ENCODE results near the gene RASL12. TPM values are rescaled to one million over a fixed set of nuclear protein-coding genes. Genes with fewer than 3 reads are reported as not detected.

RASL12 gene
- polyA plus RNA-seq, 1 experiment, result 0.16 TPM

- Histone ChIP-seq H3K4me3 (ENCODE audit: low read depth, low read length) (no peak overlapping the region), H3K36me3 (ENCODE audit: control insufficient read depth, insufficient read depth, low read length) (no peaks in the 10 kb centered on the region), H3K27me3 (ENCODE audit: control insufficient read depth, insufficient read depth, low read length) (peaks cover 10% of the 10 kb centered on the region)
- TF ChIP-seq CTCF (IDR thresholded peaks at IDR 0.05; ENCODE audit: insufficient read depth, low read depth, low read length), result no peak
- ChIA-PET POLR2A (no interaction called here), CTCF (interaction anchor here (0.6 to 13.4 kb wide), 8 partner anchors 10 to 51 kb away, joined by 3 to 301 read pairs (median 12); partner anchors contain the start of gene KBTBD13)
- DNase-seq (ENCODE audit: low read depth), result no peak
Observed at GRCh38 chr15:65085207-65085753, 17.5 kb upstream of the RASL12 start.

- CTCF ChIA-PET, result interaction anchor here (1.2 to 13.4 kb wide), 5 partner anchors 9 to 51 kb away, joined by 4 to 301 read pairs (median 21); partner anchors contain the start of gene KBTBD13
- POLR2A ChIA-PET, result no interaction called here
- no peak for TF ChIP-seq CTCF (IDR thresholded peaks at IDR 0.05; ENCODE audit: insufficient read depth, low read depth, low read length)
- Histone ChIP-seq H3K27me3 (ENCODE audit: control insufficient read depth, insufficient read depth, low read length) (peaks cover 10% of the 10 kb centered on the region), H3K4me3 (ENCODE audit: low read depth, low read length) (no peak overlapping the region), H3K36me3 (ENCODE audit: control insufficient read depth, insufficient read depth, low read length) (no peaks in the 10 kb centered on the region)
- no peak for DNase-seq (ENCODE audit: low read depth)
Observed at GRCh38 chr15:65084500-65085206, 16.9 kb upstream of the RASL12 start.

- DNase-seq (ENCODE audit: low read depth), result no peak
- peaks cover 16% of the 10 kb centered on the region for H3K27me3 ChIP-seq (ENCODE audit: control insufficient read depth, insufficient read depth, low read length)
- CTCF ChIA-PET, result interaction anchor here (0.6 to 13.4 kb wide), 6 partner anchors 11 to 85 kb away, joined by 3 to 301 read pairs (median 5); no protein-coding TSS in a partner anchor
- POLR2A ChIA-PET, result no interaction called here
- no peaks in the 10 kb centered on the region for H3K36me3 ChIP-seq (ENCODE audit: control insufficient read depth, insufficient read depth, low read length)
- no peak overlapping the region for H3K4me3 ChIP-seq (ENCODE audit: low read depth, low read length)
- peak; percentile 30; the same call in 1 of the 2 replicates for TF ChIP-seq CTCF (IDR thresholded peaks at IDR 0.05; ENCODE audit: insufficient read depth, low read depth, low read length)
Observed at GRCh38 chr15:65083262-65083701, 15.5 kb upstream of the RASL12 start.

GRCh38 chr15:65082303-65082953 is 14.6 kb upstream of the RASL12 start:
- DNase-seq (ENCODE audit: low read depth), result no peak
- no peak for TF ChIP-seq CTCF (IDR thresholded peaks at IDR 0.05; ENCODE audit: insufficient read depth, low read depth, low read length)
- Histone ChIP-seq H3K4me3 (ENCODE audit: low read depth, low read length) (no peak overlapping the region), H3K36me3 (ENCODE audit: control insufficient read depth, insufficient read depth, low read length) (no peaks in the 10 kb centered on the region), H3K27me3 (ENCODE audit: control insufficient read depth, insufficient read depth, low read length) (peaks cover 17% of the 10 kb centered on the region)
- ChIA-PET CTCF (interaction anchor here (0.6 to 13.4 kb wide), 7 partner anchors 10 to 351 kb away, joined by 3 to 301 read pairs (median 5); no protein-coding TSS in a partner anchor), POLR2A (no interaction called here)

GRCh38 chr15:65081758-65082157 is 14.0 kb upstream of the RASL12 start:
- DNase-seq (ENCODE audit: low read depth), result no peak
- TF ChIP-seq CTCF (IDR thresholded peaks at IDR 0.05; ENCODE audit: insufficient read depth, low read depth, low read length), result no peak
- H3K36me3 ChIP-seq (ENCODE audit: control insufficient read depth, insufficient read depth, low read length), result no peaks in the 10 kb centered on the region
- ChIA-PET POLR2A (no interaction called here), CTCF (interaction anchor here (1.2 to 13.4 kb wide), 6 partner anchors 14 to 350 kb away, joined by 4 to 301 read pairs (median 13); partner anchors contain the start of gene RASL12)
- no peak overlapping the region for H3K4me3 ChIP-seq (ENCODE audit: low read depth, low read length)
- peaks cover 17% of the 10 kb centered on the region for H3K27me3 ChIP-seq (ENCODE audit: control insufficient read depth, insufficient read depth, low read length)

All from BJ (cell line).